IPS-20b (cell line): ENCODE results near the gene CEP112.

Source experiments
- H3K27ac ChIP-seq: one replicate; pipeline ENCODE4 v1.5.1; 2013; ENCODE audit warnings: low read length
- H3K27me3 ChIP-seq: 2 replicates; pipeline ENCODE4 v1.6.1; 2013; ENCODE audit warnings: mild to moderate bottlenecking, low read length, inconsistent platforms; ENCODE audit not compliant: insufficient read depth
- H3K36me3 ChIP-seq: 2 replicates; pipeline ENCODE4 v1.6.1; 2013; ENCODE audit warnings: low read depth, mild to moderate bottlenecking, inconsistent platforms, low read length, moderate library complexity; ENCODE audit not compliant: insufficient read depth
- H3K4me1 ChIP-seq: 2 replicates; pipeline ENCODE4 v1.6.1; 2013; ENCODE audit warnings: mild to moderate bottlenecking, control low read depth, inconsistent platforms, low read length, moderate library complexity; ENCODE audit not compliant: insufficient read depth
- H3K4me3 ChIP-seq: 2 replicates; pipeline ENCODE4 v1.5.1; 2013; ENCODE audit warnings: mild to moderate bottlenecking, low read length, inconsistent platforms
- H3K9ac ChIP-seq: 2 replicates; pipeline ENCODE4 v1.6.1; 2013; ENCODE audit warnings: low read depth, mild to moderate bottlenecking, inconsistent platforms, low read length, moderate library complexity
- H3K9me3 ChIP-seq: 2 replicates; pipeline ENCODE4 v1.6.1; 2013; ENCODE audit warnings: mild to moderate bottlenecking, low read depth, low read length, inconsistent platforms; ENCODE audit not compliant: insufficient read depth

CEP112 gene

DNA sequence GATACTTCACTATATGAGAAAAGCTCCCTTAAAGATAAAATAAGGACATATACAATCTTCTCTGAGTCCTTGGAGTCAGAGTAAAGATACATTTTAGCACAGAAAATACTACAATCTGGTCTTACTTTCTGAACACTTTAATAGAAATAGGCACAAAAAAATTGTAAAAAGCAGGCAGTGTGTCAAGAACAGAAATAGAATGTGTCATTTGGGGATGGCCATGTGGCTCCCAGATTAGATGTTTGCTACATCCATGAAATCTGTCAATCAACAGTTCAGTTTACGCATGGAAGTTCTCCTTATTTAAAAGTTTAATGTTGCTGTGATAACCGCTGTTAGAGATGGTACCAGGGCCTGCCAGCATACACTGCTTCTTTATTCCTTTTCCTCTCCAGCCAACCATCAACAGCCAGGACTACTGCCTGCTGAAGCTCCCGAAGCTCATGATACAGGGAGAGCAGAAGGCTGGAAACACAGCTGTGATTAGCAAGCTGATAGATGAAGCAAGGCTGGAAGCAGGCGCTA lies 278.5 kb downstream of the CEP112 start:
- H3K4me3 ChIP-seq, result no peak overlapping the region
- peaks cover 6% of the 10 kb centered on the region; the same call in 1 of the 2 replicates for H3K9me3 ChIP-seq
- H3K36me3 ChIP-seq, result no peaks in the 10 kb centered on the region
- no peaks in the 10 kb centered on the region for H3K4me1 ChIP-seq
- no peaks in the 10 kb centered on the region for H3K27me3 ChIP-seq
- no peak overlapping the region for H3K9ac ChIP-seq
- H3K27ac ChIP-seq, result no peak overlapping the region

DNA sequence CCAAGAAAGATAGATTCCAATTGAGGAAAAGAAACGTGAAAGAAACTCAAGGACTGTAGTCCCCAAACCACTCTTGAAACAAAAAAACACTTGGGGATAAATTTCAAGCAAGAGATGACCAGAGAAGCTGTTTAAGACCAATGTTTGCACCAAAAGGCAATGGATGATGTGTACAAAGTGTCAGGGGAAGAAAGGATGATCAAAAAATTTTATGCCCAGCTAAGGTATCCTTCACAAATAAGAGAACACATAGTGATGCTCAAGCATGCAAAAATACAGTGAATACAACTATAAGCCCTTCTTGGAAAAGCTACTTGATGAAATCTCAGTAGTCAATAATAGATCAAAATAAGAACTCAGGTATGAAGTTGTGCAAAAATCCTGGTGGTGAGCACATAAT lies 281.1 kb downstream of the CEP112 start:
- Histone ChIP-seq H3K4me3 (no peak overlapping the region), H3K27ac (no peak overlapping the region), H3K9me3 (peaks cover 6% of the 10 kb centered on the region; the same call in 1 of the 2 replicates), H3K4me1 (no peaks in the 10 kb centered on the region), H3K27me3 (no peaks in the 10 kb centered on the region), H3K36me3 (no peaks in the 10 kb centered on the region), H3K9ac (no peak overlapping the region)

DNA sequence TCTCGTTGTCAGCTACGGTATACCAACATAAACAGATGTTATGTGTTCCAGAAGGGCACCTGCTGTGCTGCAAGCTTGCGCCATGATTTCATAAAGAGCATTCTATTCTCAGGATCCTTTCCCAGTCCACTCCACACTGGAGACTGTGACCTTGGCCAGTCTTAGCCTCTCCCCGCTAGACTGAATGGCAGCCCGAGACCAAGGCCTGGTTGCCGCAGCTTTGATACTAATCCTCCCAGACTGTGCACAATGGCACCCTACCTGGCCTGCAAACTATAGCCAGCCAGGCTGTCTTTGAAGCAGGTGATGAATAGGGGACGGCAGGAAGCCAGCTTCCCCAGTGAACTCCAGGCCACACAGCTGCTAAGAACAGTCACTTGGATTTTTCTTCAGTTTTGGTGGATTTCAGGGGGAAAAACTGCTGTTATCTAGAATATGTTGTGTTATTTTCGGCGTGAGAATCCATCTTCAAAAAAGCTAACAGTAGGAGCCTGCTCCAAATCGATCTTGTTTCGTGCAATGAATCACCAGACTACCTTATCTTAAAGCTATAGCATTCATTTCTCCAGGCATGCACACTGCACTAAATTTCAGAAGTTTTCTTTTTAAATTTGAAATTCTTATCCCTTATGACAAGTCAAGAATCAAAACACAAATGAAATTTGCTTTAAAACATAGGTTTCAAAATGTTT lies 289.0 kb downstream of the CEP112 start:
- Histone ChIP-seq H3K4me3 (no peak overlapping the region), H3K27me3 (no peaks in the 10 kb centered on the region), H3K4me1 (peaks cover 13% of the 10 kb centered on the region; the same call in 1 of the 2 replicates), H3K9ac (no peak overlapping the region), H3K27ac (no peak overlapping the region), H3K36me3 (no peaks in the 10 kb centered on the region), H3K9me3 (no peaks in the 10 kb centered on the region)

DNA sequence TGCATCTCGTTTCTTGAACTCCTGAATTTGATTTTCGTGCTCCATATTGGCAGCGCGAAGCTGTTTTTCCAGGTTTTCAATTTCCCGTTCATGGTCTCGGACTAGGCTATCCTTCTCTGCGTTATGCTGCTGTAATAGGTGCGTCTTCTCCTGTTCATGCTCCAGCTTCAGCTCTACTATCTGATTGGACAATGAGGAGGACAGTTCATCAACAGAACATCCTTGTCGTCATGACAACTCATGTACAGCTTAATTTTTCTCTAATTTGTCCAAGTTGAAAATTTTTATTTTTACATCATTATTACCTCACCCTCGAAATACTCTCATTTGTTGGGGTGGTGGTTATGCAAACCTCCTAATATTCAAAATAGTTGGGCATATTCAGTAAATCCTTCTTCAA lies 289.8 kb downstream of the CEP112 start:
- no peak overlapping the region for H3K27ac ChIP-seq
- H3K27me3 ChIP-seq, result no peaks in the 10 kb centered on the region
- no peaks in the 10 kb centered on the region for H3K36me3 ChIP-seq
- H3K9ac ChIP-seq, result no peak overlapping the region
- H3K9me3 ChIP-seq, result no peaks in the 10 kb centered on the region
- H3K4me1 ChIP-seq, result peaks cover 13% of the 10 kb centered on the region; the same call in 1 of the 2 replicates
- no peak overlapping the region for H3K4me3 ChIP-seq

DNA sequence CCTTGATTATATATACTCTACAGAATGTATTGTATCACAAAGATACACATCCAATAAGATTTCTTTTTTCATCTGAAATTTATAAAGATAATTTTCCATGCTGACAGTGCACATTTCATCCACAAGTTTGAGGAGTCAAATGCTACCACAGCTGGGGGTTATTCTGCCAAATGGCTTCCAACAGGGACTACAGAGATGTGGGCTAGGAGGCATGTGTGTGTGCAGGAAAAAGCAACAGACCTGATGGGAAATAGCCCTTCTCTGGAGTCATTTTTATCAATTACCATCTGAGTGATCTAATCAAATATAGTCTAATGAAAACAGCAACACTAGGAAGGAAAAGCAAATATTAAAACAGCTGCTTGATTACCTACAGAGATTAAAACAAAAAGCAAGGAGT lies 290.5 kb downstream of the CEP112 start:
- no peak overlapping the region for H3K9ac ChIP-seq
- no peaks in the 10 kb centered on the region for H3K27me3 ChIP-seq
- H3K27ac ChIP-seq, result no peak overlapping the region
- no peak overlapping the region for H3K4me3 ChIP-seq
- no peaks in the 10 kb centered on the region for H3K36me3 ChIP-seq
- peaks cover 13% of the 10 kb centered on the region; the same call in 1 of the 2 replicates for H3K4me1 ChIP-seq
- no peaks in the 10 kb centered on the region for H3K9me3 ChIP-seq

DNA sequence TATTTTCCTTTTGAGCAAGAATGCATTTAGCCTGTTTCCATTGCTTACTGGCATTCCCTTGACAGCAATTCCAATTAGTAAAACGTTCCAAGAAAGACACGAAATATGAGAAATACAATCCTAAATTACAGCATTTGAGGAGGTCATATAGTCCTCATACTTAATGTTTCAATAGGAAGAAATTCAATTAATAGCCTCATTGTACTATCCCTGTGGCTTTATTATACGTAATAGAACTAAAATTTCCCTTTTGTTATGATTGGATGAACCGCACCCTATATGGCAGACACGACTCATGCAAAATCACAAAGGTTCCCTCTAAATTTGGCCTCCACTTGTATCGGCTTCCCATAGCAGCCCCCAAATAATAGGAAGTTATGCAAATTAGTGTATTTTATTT lies 291.7 kb downstream of the CEP112 start:
- Histone ChIP-seq H3K9me3 (no peaks in the 10 kb centered on the region), H3K4me1 (peaks cover 13% of the 10 kb centered on the region; the same call in 1 of the 2 replicates), H3K27me3 (no peaks in the 10 kb centered on the region), H3K36me3 (no peaks in the 10 kb centered on the region), H3K27ac (no peak overlapping the region), H3K4me3 (no peak overlapping the region), H3K9ac (no peak overlapping the region)

DNA sequence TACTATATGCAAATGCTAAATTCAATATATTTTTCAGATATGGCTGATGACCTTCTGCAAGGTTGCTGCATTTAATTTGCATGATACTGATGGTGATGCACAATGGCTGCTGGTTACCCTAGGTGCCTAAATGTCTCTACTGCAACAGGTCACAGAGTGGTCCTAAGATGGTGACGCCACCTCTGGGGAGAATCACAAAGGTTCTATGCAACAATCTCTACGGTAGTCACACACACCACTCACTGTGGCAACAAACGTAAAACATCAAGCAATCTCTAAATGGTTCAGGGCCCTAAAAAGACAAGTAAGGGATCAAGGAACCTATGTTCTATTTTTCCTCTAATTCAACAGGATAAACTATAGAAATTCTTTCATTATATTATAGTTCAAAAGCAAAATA lies 293.3 kb downstream of the CEP112 start:
- no peaks in the 10 kb centered on the region for H3K27me3 ChIP-seq
- no peaks in the 10 kb centered on the region for H3K36me3 ChIP-seq
- H3K4me3 ChIP-seq, result no peak overlapping the region
- H3K9ac ChIP-seq, result no peak overlapping the region
- peaks cover 13% of the 10 kb centered on the region; the same call in 1 of the 2 replicates for H3K4me1 ChIP-seq
- no peak overlapping the region for H3K27ac ChIP-seq
- H3K9me3 ChIP-seq, result no peaks in the 10 kb centered on the region

DNA sequence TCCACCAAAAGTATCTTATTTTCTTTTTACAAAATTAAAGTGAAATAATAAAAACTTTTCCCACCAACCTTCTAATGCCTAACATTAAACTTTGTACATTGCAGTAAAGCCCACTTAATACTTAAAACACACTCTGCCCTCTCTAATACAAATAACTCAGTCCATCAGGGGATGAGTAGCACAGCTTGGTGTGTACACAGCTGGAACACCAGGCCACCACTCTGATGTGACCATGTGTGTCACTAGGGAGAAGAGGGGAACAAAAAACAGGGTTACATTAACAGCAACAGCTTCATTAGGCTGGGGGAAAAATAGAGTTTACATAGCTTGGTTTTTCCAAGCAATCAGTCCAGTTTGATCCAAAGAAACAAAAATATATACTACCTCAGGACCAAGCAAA lies 295.0 kb downstream of the CEP112 start:
- Histone ChIP-seq H3K36me3 (no peaks in the 10 kb centered on the region), H3K4me1 (peaks cover 5% of the 10 kb centered on the region; the same call in 1 of the 2 replicates), H3K4me3 (no peak overlapping the region), H3K9me3 (no peaks in the 10 kb centered on the region), H3K9ac (no peak overlapping the region), H3K27ac (no peak overlapping the region), H3K27me3 (no peaks in the 10 kb centered on the region)

DNA sequence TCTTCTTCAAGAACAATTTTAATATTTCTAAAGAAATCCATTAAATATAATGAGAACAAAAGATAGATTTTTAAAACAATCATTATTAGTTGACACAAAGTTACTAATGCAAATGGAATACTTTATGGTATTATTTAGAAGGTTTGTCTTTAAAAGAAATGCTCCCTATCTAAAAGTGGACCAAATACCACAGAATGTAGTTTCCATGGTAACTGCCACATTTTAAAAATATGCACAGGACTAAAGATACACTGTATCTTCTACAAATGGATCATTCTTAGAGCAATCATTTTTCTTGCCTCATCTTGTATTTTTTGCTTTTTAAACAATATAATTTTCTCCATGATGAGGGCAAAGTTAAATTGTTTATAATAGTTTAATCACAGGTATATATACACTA lies 296.0 kb downstream of the CEP112 start:
- H3K9me3 ChIP-seq, result no peaks in the 10 kb centered on the region
- H3K27ac ChIP-seq, result no peak overlapping the region
- H3K27me3 ChIP-seq, result no peaks in the 10 kb centered on the region
- no peaks in the 10 kb centered on the region for H3K36me3 ChIP-seq
- H3K4me3 ChIP-seq, result no peak overlapping the region
- H3K9ac ChIP-seq, result no peak overlapping the region
- H3K4me1 ChIP-seq, result no peaks in the 10 kb centered on the region; the same call in 1 of the 2 replicates

DNA sequence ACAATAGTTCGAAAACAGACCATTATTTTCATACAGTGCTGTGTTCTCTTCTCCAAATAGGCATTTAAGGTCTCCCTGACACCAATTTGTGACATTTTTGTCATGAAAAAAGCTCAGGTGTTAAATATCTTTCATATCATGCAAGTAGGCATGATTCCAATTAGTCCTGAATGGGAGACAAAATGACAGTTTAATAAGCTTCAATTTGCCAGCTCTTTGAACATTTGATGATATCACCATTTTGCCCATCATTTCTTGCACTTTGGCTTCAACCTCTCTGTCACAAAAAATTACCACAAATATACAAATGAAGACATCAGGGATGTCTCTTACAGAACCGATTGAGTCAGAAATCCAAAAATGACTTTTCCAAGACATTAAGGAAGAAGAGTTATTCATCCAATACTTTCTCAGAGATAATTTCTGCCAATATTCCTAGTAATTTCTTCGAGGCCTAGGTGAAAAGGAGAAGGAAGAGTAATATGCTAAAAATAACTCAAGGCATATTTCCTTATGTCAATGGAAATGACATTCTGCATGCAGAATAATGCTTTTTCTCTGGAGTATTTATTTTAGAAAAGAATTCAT lies 298.1 kb downstream of the CEP112 start:
- no peaks in the 10 kb centered on the region for H3K9me3 ChIP-seq
- no peak overlapping the region for H3K4me3 ChIP-seq
- no peaks in the 10 kb centered on the region for H3K4me1 ChIP-seq
- H3K27me3 ChIP-seq, result no peaks in the 10 kb centered on the region
- H3K9ac ChIP-seq, result no peak overlapping the region
- H3K27ac ChIP-seq, result no peak overlapping the region
- no peaks in the 10 kb centered on the region for H3K36me3 ChIP-seq

DNA sequence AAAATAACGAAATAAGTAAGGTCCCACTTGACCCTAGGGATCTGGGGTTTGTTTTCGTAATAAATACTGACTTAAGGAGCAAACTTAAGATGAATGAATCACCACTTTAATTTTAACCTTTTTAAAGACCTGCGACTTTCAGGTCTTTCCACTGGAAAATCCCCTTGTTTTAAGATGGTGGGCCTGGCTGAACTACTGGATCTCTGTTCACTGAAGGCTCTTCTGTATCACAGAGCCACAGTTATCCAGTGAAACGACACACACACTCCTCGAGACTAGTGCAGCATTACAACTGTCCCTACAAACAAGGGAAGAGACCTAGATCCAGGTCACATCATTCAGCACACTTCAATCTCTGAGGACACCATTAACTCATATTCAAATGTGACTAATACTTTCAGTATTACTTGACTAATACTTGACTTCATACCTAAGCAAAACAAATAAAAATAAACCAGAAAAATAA lies 299.0 kb downstream of the CEP112 start:
- Histone ChIP-seq H3K4me3 (no peak overlapping the region), H3K9ac (no peak overlapping the region), H3K36me3 (no peaks in the 10 kb centered on the region), H3K9me3 (no peaks in the 10 kb centered on the region), H3K27me3 (no peaks in the 10 kb centered on the region), H3K4me1 (no peaks in the 10 kb centered on the region), H3K27ac (no peak overlapping the region)

DNA sequence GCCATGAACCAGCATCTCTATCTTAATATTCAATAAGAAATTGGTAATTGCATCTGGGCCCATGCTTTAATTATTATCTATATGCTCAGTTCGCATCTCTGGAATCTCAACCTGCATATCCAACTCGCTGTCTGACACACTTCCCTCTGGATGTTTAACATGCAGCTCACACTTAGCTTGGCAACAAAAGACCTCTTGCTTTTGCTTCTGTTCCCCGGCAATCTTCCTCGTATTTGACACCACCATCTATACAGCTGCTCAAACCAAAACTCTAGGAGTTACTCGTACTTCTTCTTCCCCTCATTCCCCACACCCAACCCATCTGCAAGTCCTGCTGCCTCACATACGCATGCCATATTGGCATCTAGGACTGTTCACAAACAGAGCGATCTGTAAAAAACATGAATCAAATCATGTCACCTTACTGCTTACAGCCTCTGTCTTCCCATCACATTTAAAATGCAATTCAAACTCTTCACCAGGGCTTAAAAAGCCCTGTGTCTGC lies 300.6 kb downstream of the CEP112 start:
- H3K4me3 ChIP-seq, result no peak overlapping the region
- no peaks in the 10 kb centered on the region for H3K4me1 ChIP-seq
- no peaks in the 10 kb centered on the region for H3K27me3 ChIP-seq
- no peak overlapping the region for H3K27ac ChIP-seq
- H3K9ac ChIP-seq, result no peak overlapping the region
- no peaks in the 10 kb centered on the region for H3K9me3 ChIP-seq
- H3K36me3 ChIP-seq, result no peaks in the 10 kb centered on the region
